ENCODE measurements around the gene LDLRAD4.

GRCh38 chr18:13285874-13286273 is 67.3 kb downstream of the LDLRAD4 start:
- TF ChIP-seq CTCF (IDR thresholded peaks at IDR 0.05; ENCODE audit: insufficient read depth, low read length, poor library complexity, severe bottlenecking) (no peak), EZH2phosphoT487 (conservative IDR thresholded peaks at IDR 0.05; ENCODE audit: low read length) (no peak)

Measured in SU-DHL-6 (cell line).